NCI-H2107 treated with DMSO at 0.1 percent for 48 hours (cell line): Measurements from ENCODE around the gene NCAN.

Experiments used
- DNase-seq: peaks from one replicate; lab custom pipeline; 2025; ENCODE audit not compliant: unreplicated experiment; lab: John Stamatoyannopoulos, UW

Gene NCAN

GRCh38 chr19:19279062-19279612 is 67.4 kb downstream of the NCAN start:
- DNase-seq = no peak

- no peak for DNase-seq
Measured at GRCh38 chr19:19279853-19280252, 68.1 kb downstream of the NCAN start.

- DNase-seq = peak; percentile 42
Measured at GRCh38 chr19:19280561-19280960, 68.8 kb downstream of the NCAN start.

- DNase-seq = no peak
Measured at GRCh38 chr19:19285686-19286085, 73.9 kb downstream of the NCAN start.

GRCh38 chr19:19292607-19293006 is 80.8 kb downstream of the NCAN start:
- no peak for DNase-seq

GRCh38 chr19:19294914-19295313 is 83.2 kb downstream of the NCAN start:
- DNase-seq = no peak

GRCh38 chr19:19296953-19297689 is 85.4 kb downstream of the NCAN start:
- no peak for DNase-seq

- no peak for DNase-seq
Measured at GRCh38 chr19:19297759-19298158, 86.0 kb downstream of the NCAN start.

GRCh38 chr19:19300613-19301012 is 88.9 kb downstream of the NCAN start:
- DNase-seq = no peak
